Measurements from ENCODE around the gene OR6J1. TPM values are rescaled to one million over a fixed set of nuclear protein-coding genes. Genes with fewer than 3 reads are reported as not detected.

The OR6J1 gene
- total and polyA plus RNA-seq, 2 donors (not counting 3 experiments of a cell fraction or from before 2014, with no cell fraction given): not detected

DNA sequence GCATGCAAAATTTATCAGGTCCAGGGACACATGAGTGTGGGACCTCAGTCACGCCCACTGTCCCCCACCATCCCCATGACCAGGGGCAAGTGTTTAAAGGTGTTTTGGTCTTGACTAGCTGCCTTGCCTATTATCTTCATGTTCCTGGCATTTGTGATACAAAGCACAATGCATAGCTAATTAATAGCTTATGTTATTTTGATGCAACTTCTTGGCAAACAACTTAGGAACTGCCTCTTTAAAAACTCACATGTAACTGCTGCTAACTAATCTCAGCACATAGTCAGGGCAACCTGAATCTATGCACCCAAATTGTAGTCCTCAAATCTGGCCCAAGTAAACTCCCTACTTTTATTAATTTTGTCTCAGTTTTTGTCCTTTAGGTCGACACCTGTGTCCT, 7.4 kb upstream of the OR6J1 start:
- DNase-seq (ENCODE audit: low read depth, low spot score): no peak
- Histone ChIP-seq H2AFZ (ENCODE audit: low read depth, low read length) (no peak overlapping the region), H3K9me3 (replicated peaks; ENCODE audit: control insufficient read depth, insufficient read depth, low read length) (no peaks in the 10 kb centered on the region), H3K79me2 (ENCODE audit: control insufficient read depth, insufficient read depth, low read length) (no peaks in the 10 kb centered on the region), H3K27ac (ENCODE audit: insufficient read depth, low read depth, low read length) (no peak overlapping the region), H3K36me3 (ENCODE audit: control insufficient read depth in 2 of 2, extremely low read depth in 1 of 2, insufficient read depth in 2 of 2, low read length in 2 of 2) (no peaks in the 10 kb centered on the region), H4K20me1 (replicated peaks; ENCODE audit: control insufficient read depth, extremely low read depth, insufficient read depth, low read length) (no peaks in the 10 kb centered on the region), H3K4me2 (ENCODE audit: insufficient read depth, low read length) (no peak overlapping the region), H3K9me1 (replicated peaks; ENCODE audit: control insufficient read depth, extremely low read depth, insufficient read depth, low read length) (no peaks in the 10 kb centered on the region), H3K27me3 (ENCODE audit: control insufficient read depth in 2 of 2, insufficient read depth in 2 of 2, low read length in 2 of 2) (no peaks in the 10 kb centered on the region), H3K4me3 (replicated peaks in 1 of 3; ENCODE audit: insufficient read depth in 1 of 3, low read depth in 1 of 3, low read length in 3 of 3) (no peak overlapping the region), H3K4me1 (ENCODE audit: control insufficient read depth, extremely low read depth, insufficient read depth, low read length) (peaks cover 10% of the 10 kb centered on the region), H3K9ac (replicated peaks; ENCODE audit: extremely low read depth, insufficient read depth, low read length) (no peak overlapping the region)
- intact Hi-C loops (cut with micrococcal nuclease) (loop anchor here (5.0 kb wide), 1 partner anchor 179 kb away; no protein-coding TSS in a partner anchor), dilution Hi-C loops (cut with MboI; ENCODE audit: extremely low pct_ligation_motif_present, low sequenced_read_pairs) (no loop called here)
- no TSS peak for BruUV-seq (replicated peaks)
- ChIA-PET POLR2A (no interaction called here), CTCF (interaction anchor here (2.1 to 9.9 kb wide), 4 partner anchors 20 to 171 kb away, joined by 8 to 293 read pairs (median 35); partner anchors contain the start of gene ABHD4)
- FAIRE-seq: no peak
- TF ChIP-seq EZH2 (IDR thresholded peaks at IDR 0.05; ENCODE audit: borderline replicate concordance, low read depth, low read length, severe bottlenecking) (no peak), JUN (IDR thresholded peaks at IDR 0.05; ENCODE audit: borderline replicate concordance, insufficient read depth, insufficient read length, low read depth) (no peak), GATA2 (IDR thresholded peaks at IDR 0.05; ENCODE audit: insufficient read depth, insufficient read length, low read depth, low read length) (no peak), POLR2AphosphoS5 (IDR thresholded peaks at IDR 0.05; ENCODE audit: insufficient read depth, low read depth, low read length) (no peak), FOS (IDR thresholded peaks at IDR 0.05; ENCODE audit: borderline replicate concordance, insufficient read depth, low read length) (no peak), MYC (IDR thresholded peaks at IDR 0.05; ENCODE audit: low read depth, low read length) (no peak), POLR2A (IDR thresholded peaks at IDR 0.05; ENCODE audit: low read depth, low read length) (no peak)
- TF ChIP-seq, protein P1, sequence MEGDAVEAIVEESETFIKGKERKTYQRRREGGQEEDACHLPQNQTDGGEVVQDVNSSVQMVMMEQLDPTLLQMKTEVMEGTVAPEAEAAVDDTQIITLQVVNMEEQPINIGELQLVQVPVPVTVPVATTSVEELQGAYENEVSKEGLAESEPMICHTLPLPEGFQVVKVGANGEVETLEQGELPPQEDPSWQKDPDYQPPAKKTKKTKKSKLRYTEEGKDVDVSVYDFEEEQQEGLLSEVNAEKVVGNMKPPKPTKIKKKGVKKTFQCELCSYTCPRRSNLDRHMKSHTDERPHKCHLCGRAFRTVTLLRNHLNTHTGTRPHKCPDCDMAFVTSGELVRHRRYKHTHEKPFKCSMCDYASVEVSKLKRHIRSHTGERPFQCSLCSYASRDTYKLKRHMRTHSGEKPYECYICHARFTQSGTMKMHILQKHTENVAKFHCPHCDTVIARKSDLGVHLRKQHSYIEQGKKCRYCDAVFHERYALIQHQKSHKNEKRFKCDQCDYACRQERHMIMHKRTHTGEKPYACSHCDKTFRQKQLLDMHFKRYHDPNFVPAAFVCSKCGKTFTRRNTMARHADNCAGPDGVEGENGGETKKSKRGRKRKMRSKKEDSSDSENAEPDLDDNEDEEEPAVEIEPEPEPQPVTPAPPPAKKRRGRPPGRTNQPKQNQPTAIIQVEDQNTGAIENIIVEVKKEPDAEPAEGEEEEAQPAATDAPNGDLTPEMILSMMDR (IDR thresholded peaks at IDR 0.05; ENCODE audit: extremely low read depth in 1 of 2, insufficient read depth in 1 of 2, low read depth in 1 of 2, low read length in 2 of 2): no peak
- TF ChIP-seq, protein P2, sequence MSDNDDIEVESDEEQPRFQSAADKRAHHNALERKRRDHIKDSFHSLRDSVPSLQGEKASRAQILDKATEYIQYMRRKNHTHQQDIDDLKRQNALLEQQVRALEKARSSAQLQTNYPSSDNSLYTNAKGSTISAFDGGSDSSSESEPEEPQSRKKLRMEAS (IDR thresholded peaks at IDR 0.05; ENCODE audit: insufficient read depth, insufficient read length): no peak
